Activated CD4-positive, alpha-beta T cell treated with anti-CD3 and anti-CD28 coated beads for 24 hours (primary cell): Measurements from ENCODE around the gene WDR87.
A peak's percentile ranks its signal among the peaks of the same experiment; 100 is the strongest.
"Not testable (repeated sequence)": the region's sequence is repeated elsewhere in the genome, so short reads cannot be mapped to it uniquely, and the experiment has no call there.

ENCODE experiments used
- DNase-seq, 2 donors: peaks; one replicate each; pipeline ENCODE4 v3.0.0-alpha.2; 2020; ENCODE audit warnings: low read depth in 2 of 2

WDR87 gene

GRCh38 chr19:37877147-37877546 is 29.2 kb downstream of the WDR87 start:
- DNase-seq, result no peak

- DNase-seq, result no peak
Measured at GRCh38 chr19:37876032-37876431, 30.4 kb downstream of the WDR87 start.

- no peak for DNase-seq
Measured at GRCh38 chr19:37874784-37875183, 31.6 kb downstream of the WDR87 start.

GRCh38 chr19:37872383-37872782 is 34.0 kb downstream of the WDR87 start:
- no peak for DNase-seq

- no peak for DNase-seq
Measured at GRCh38 chr19:37869766-37870340, 36.5 kb downstream of the WDR87 start.

GRCh38 chr19:37867831-37868230 is 38.6 kb downstream of the WDR87 start:
- DNase-seq, result no peak

- DNase-seq, result not testable (repeated sequence)
Measured at GRCh38 chr19:37865930-37866329, 40.5 kb downstream of the WDR87 start.

GRCh38 chr19:37864501-37864900 is 41.9 kb downstream of the WDR87 start:
- DNase-seq, result no peak

GRCh38 chr19:37855098-37855497 is 51.3 kb downstream of the WDR87 start:
- peak in 1 of 2 donors; percentile 38 for DNase-seq

- no peak for DNase-seq
Measured at GRCh38 chr19:37845932-37846331, 60.5 kb downstream of the WDR87 start.
